Measurements from ENCODE around the gene WTIP.
A peak's percentile ranks its signal among the peaks of the same experiment; 100 is the strongest.

The WTIP gene

GRCh38 chr19:34480971-34481841 is at the start of gene WTIP:
Gene WTIP, plus strand, starts transcription at chr19:34481758. Its CDS starts 217 bp downstream, at chr19:34481975.
- TF ChIP-seq CTCF (conservative IDR thresholded peaks at IDR 0.05), result no peak
- peak within 1 kb of the TSS; percentile 65 for H3K27ac ChIP-seq

GRCh38 chr19:34432797-34433196 is 48.8 kb upstream of the WTIP start:
- H3K27ac ChIP-seq, result no peak overlapping the region; the same call in 1 of the 2 replicates
- no peak for TF ChIP-seq CTCF (conservative IDR thresholded peaks at IDR 0.05)

- no peak overlapping the region for H3K27ac ChIP-seq
- no peak for TF ChIP-seq CTCF (conservative IDR thresholded peaks at IDR 0.05)
Observed at GRCh38 chr19:34436716-34437115, 44.8 kb upstream of the WTIP start.

GRCh38 chr19:34448191-34448590 is 33.4 kb upstream of the WTIP start:
- TF ChIP-seq CTCF (conservative IDR thresholded peaks at IDR 0.05), result no peak
- H3K27ac ChIP-seq, result no peak overlapping the region

- no peak overlapping the region; the same call in 1 of the 2 replicates for H3K27ac ChIP-seq
- TF ChIP-seq CTCF (conservative IDR thresholded peaks at IDR 0.05), result no peak
Observed at GRCh38 chr19:34452723-34453122, 28.8 kb upstream of the WTIP start.

GRCh38 chr19:34454091-34454490 is 27.5 kb upstream of the WTIP start:
- no peak for TF ChIP-seq CTCF (conservative IDR thresholded peaks at IDR 0.05)
- H3K27ac ChIP-seq, result 0 out of 2 replicates have a peak overlapping the region, but pooled peaks have one; percentile 3

GRCh38 chr19:34454685-34455084 is 26.9 kb upstream of the WTIP start:
- TF ChIP-seq CTCF (conservative IDR thresholded peaks at IDR 0.05), result no peak
- H3K27ac ChIP-seq, result peak overlapping the region; percentile 97

- peak overlapping the region; percentile 97 for H3K27ac ChIP-seq
Observed at GRCh38 chr19:34455783-34456480, 25.6 kb upstream of the WTIP start.
